Measurements from ENCODE around the gene SLC7A9.
"Not testable (repeated sequence)": the region's sequence is repeated elsewhere in the genome, so short reads cannot be mapped to it uniquely, and the experiment has no call there.

The SLC7A9 gene

DNA sequence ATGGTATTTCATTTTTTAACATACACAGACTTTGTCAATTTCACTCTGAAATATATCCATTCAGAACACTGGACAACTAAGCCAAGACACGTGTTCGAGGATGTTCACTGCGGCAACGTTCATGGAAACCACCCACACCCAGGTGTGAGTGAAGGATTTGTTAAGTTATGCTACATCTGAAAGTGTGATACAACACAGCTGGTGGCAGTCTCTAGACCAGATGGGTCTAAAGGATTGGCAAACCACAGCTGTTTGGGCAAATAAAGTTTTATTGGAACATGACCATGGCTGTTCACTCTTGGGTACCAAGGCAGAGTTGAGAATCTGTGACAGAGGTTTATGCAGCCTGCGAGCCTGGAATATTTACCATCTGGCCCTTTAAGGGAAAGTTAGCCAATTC is 12.0 kb downstream of the SLC7A9 start:
- TF ChIP-seq, protein P1, sequence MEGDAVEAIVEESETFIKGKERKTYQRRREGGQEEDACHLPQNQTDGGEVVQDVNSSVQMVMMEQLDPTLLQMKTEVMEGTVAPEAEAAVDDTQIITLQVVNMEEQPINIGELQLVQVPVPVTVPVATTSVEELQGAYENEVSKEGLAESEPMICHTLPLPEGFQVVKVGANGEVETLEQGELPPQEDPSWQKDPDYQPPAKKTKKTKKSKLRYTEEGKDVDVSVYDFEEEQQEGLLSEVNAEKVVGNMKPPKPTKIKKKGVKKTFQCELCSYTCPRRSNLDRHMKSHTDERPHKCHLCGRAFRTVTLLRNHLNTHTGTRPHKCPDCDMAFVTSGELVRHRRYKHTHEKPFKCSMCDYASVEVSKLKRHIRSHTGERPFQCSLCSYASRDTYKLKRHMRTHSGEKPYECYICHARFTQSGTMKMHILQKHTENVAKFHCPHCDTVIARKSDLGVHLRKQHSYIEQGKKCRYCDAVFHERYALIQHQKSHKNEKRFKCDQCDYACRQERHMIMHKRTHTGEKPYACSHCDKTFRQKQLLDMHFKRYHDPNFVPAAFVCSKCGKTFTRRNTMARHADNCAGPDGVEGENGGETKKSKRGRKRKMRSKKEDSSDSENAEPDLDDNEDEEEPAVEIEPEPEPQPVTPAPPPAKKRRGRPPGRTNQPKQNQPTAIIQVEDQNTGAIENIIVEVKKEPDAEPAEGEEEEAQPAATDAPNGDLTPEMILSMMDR (IDR thresholded peaks at IDR 0.05; ENCODE audit: low read depth, low read length) = no peak
- Histone ChIP-seq H3K4me1 (ENCODE audit: low read length) (no peaks in the 10 kb centered on the region), H3K4me2 (ENCODE audit: low read length) (no peak overlapping the region), H3K36me3 (replicated peaks; ENCODE audit: low read depth, low read length) (no peaks in the 10 kb centered on the region), H3K4me3 (ENCODE audit: low read length) (no peak overlapping the region), H3K9ac (ENCODE audit: low read length) (no peak overlapping the region), H2AFZ (ENCODE audit: low read depth, low read length) (no peak overlapping the region), H3K27ac (ENCODE audit: low read length) (no peak overlapping the region), H4K20me1 (ENCODE audit: insufficient read depth, low read length) (no peaks in the 10 kb centered on the region), H3K79me2 (ENCODE audit: low read length) (no peaks in the 10 kb centered on the region), H3K9me3 (ENCODE audit: insufficient read depth, low read length) (no peaks in the 10 kb centered on the region), H3K27me3 (ENCODE audit: low read depth, low read length) (no peaks in the 10 kb centered on the region)

DNA sequence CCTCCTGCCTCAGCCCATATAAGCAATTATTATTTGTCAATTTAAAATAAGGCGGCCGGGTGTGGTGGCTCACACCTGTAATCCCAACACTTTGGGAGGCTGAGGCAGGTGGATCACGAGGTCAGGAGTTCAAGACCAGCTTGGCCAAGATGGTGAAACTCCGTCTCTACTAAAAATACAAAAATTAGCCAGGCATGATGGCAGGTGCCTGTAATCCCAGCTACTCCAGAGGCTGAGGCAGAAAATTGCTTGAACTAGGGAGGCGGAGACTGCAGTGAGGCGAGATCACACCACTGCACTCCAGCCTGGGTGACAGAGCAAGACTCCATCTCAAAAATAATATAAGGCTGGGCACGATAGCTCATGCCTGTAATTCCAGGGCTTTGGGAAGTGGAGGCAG is 12.7 kb downstream of the SLC7A9 start:
- H3K36me3 ChIP-seq (replicated peaks; ENCODE audit: low read depth, low read length); H3K79me2 ChIP-seq (ENCODE audit: low read length); H3K4me2 ChIP-seq (ENCODE audit: low read length); H2AFZ ChIP-seq (ENCODE audit: low read depth, low read length); H3K27me3 ChIP-seq (ENCODE audit: low read depth, low read length); H4K20me1 ChIP-seq (ENCODE audit: insufficient read depth, low read length); H3K9me3 ChIP-seq (ENCODE audit: insufficient read depth, low read length); H3K4me3 ChIP-seq (ENCODE audit: low read length); H3K27ac ChIP-seq (ENCODE audit: low read length); H3K9ac ChIP-seq (ENCODE audit: low read length); H3K4me1 ChIP-seq (ENCODE audit: low read length): not testable (repeated sequence)

DNA sequence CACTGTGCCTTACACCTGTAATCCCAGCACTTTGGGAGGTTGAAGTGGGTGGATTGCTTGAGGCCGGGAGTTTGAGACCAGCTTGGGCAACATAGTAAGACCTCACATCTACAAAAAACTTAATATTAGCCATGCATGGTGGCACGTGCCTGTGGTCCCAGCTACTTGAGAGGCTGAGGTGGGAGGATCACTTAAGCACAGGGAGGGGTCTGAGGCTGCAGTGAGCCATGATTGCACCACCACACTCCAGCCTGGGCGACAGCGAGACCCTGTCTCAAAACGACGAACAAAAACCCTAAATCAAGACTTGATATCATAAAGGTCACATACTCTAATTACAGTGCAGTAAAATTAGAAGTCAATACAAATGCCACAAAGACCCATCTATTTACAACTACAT is 17.4 kb downstream of the SLC7A9 start:
- Histone ChIP-seq H3K27me3 (ENCODE audit: low read depth, low read length) (no peaks in the 10 kb centered on the region), H3K4me2 (ENCODE audit: low read length) (no peak overlapping the region), H3K4me1 (ENCODE audit: low read length) (no peaks in the 10 kb centered on the region), H3K9ac (ENCODE audit: low read length) (no peak overlapping the region), H3K9me3 (ENCODE audit: insufficient read depth, low read length) (no peaks in the 10 kb centered on the region), H3K36me3 (replicated peaks; ENCODE audit: low read depth, low read length) (no peaks in the 10 kb centered on the region), H2AFZ (ENCODE audit: low read depth, low read length) (no peak overlapping the region), H4K20me1 (ENCODE audit: insufficient read depth, low read length) (no peaks in the 10 kb centered on the region), H3K79me2 (ENCODE audit: low read length) (no peaks in the 10 kb centered on the region), H3K27ac (ENCODE audit: low read length) (no peak overlapping the region), H3K4me3 (ENCODE audit: low read length) (no peak overlapping the region)
- TF ChIP-seq EZH2phosphoT487 (IDR thresholded peaks at IDR 0.05; ENCODE audit: low read depth) = no peak
- TF ChIP-seq, protein P1 (IDR thresholded peaks at IDR 0.05; ENCODE audit: low read depth, low read length) = no peak

DNA sequence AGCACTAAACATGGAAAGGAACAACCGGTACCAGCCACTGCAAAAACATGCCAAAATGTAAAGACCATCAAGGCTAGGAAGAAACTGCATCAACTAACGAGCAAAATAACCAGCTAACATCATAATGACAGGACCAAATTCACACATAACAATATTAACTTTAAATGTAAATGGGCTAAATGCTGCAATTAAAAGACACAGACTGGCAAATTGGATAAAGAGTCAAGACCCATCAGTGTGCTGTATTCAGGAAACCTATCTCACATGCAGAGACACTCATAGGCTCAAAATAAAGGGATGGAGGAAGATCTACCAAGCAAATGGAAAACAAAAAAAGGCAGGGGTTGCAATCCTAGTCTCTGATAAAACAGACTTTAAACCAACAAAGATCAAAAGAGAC is 21.5 kb downstream of the SLC7A9 start:
- H4K20me1 ChIP-seq (ENCODE audit: insufficient read depth, low read length); H3K4me2 ChIP-seq (ENCODE audit: low read length); H3K27me3 ChIP-seq (ENCODE audit: low read depth, low read length); H3K36me3 ChIP-seq (replicated peaks; ENCODE audit: low read depth, low read length); H3K4me3 ChIP-seq (ENCODE audit: low read length); H3K27ac ChIP-seq (ENCODE audit: low read length); H3K79me2 ChIP-seq (ENCODE audit: low read length); H3K9ac ChIP-seq (ENCODE audit: low read length); H3K4me1 ChIP-seq (ENCODE audit: low read length); H3K9me3 ChIP-seq (ENCODE audit: insufficient read depth, low read length); H2AFZ ChIP-seq (ENCODE audit: low read depth, low read length): not testable (repeated sequence)

DNA sequence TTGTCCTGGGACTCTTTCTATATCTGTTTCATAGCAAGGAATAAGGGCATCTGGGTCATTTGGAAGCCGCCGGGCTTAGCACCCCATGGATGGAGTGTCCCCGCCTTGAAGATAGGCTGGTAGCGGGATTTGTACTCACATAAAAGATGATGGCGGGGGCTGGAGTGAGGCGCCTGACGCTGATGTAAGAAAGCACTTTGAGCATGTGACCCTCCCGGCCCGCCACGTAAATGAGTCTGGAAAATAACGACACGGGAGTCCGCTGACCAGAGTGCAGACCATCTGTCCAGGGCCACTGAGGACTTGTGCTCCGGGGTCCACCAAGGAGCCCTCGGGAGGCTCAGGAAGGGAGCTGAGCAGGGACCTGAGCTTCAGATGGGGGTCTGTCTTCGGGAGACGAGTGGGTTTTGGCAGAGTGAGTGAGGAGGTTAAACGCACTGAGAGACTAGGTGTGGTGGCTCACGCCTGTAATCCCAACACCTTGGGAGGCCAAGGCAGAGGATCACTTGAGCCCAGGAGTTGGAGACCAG is 25.8 kb downstream of the SLC7A9 start:
- H4K20me1 ChIP-seq (ENCODE audit: insufficient read depth, low read length) = no peaks in the 10 kb centered on the region
- H3K4me1 ChIP-seq (ENCODE audit: low read length) = no peaks in the 10 kb centered on the region
- no peak overlapping the region for H3K9ac ChIP-seq (ENCODE audit: low read length)
- no peak overlapping the region for H3K27ac ChIP-seq (ENCODE audit: low read length)
- no peaks in the 10 kb centered on the region for H3K9me3 ChIP-seq (ENCODE audit: insufficient read depth, low read length)
- TF ChIP-seq EZH2phosphoT487 (IDR thresholded peaks at IDR 0.05; ENCODE audit: low read depth) = no peak
- TF ChIP-seq, protein P1 (IDR thresholded peaks at IDR 0.05; ENCODE audit: low read depth, low read length) = no peak
- no peak overlapping the region for H3K4me2 ChIP-seq (ENCODE audit: low read length)
- no peaks in the 10 kb centered on the region for H3K79me2 ChIP-seq (ENCODE audit: low read length)
- 0 out of 2 replicates have a peak, but pooled peaks cover 2% of the 10 kb centered on the region for H3K27me3 ChIP-seq (ENCODE audit: low read depth, low read length)
- H3K36me3 ChIP-seq (replicated peaks; ENCODE audit: low read depth, low read length) = no peaks in the 10 kb centered on the region
- H2AFZ ChIP-seq (ENCODE audit: low read depth, low read length) = no peak overlapping the region
- no peak overlapping the region for H3K4me3 ChIP-seq (ENCODE audit: low read length)

Data from OCI-LY3 (cell line).